LNCaP clone FGC (cell line): ENCODE data around the gene C11orf24.
A peak's percentile ranks its signal among the peaks of the same experiment; 100 is the strongest.

Experiments used
- DNase-seq: peaks from one replicate; pipeline ENCODE4 v3.0.0-alpha.2; 2011; ENCODE audit warnings: low read depth
- H3K4me3 ChIP-seq: 2 replicates; pipeline ENCODE4 v1.5.1; 2011; ENCODE audit warnings: mild to moderate bottlenecking, low read depth, low read length, control low read depth
- CTCF ChIP-seq: IDR thresholded peaks from 2 replicates; pipeline ENCODE4 v1.5.1; 2012; ENCODE audit warnings: mild to moderate bottlenecking; ENCODE audit not compliant: control insufficient read depth, insufficient read depth; ENCODE audit errors: extremely low read depth

C11orf24 gene

GRCh38 chr11:68271781-68272608, at the start of gene C11orf24:
Gene C11orf24 (minus strand): TSS chr11:68271973. CDS start chr11:68263767, 8,206 bp downstream.
- TF ChIP-seq CTCF = no peak
- peak; percentile 65 for DNase-seq
- H3K4me3 ChIP-seq = peak within 1 kb of the TSS; percentile 97

- no peak overlapping the region for H3K4me3 ChIP-seq
- TF ChIP-seq CTCF = no peak
- no peak for DNase-seq
Measured at GRCh38 chr11:68317147-68317785, 45.5 kb upstream of the C11orf24 start.

- no peak for DNase-seq
- H3K4me3 ChIP-seq = peak overlapping the region; percentile 74
- TF ChIP-seq CTCF = no peak
Measured at GRCh38 chr11:68315171-68315920, 43.6 kb upstream of the C11orf24 start.

DNA sequence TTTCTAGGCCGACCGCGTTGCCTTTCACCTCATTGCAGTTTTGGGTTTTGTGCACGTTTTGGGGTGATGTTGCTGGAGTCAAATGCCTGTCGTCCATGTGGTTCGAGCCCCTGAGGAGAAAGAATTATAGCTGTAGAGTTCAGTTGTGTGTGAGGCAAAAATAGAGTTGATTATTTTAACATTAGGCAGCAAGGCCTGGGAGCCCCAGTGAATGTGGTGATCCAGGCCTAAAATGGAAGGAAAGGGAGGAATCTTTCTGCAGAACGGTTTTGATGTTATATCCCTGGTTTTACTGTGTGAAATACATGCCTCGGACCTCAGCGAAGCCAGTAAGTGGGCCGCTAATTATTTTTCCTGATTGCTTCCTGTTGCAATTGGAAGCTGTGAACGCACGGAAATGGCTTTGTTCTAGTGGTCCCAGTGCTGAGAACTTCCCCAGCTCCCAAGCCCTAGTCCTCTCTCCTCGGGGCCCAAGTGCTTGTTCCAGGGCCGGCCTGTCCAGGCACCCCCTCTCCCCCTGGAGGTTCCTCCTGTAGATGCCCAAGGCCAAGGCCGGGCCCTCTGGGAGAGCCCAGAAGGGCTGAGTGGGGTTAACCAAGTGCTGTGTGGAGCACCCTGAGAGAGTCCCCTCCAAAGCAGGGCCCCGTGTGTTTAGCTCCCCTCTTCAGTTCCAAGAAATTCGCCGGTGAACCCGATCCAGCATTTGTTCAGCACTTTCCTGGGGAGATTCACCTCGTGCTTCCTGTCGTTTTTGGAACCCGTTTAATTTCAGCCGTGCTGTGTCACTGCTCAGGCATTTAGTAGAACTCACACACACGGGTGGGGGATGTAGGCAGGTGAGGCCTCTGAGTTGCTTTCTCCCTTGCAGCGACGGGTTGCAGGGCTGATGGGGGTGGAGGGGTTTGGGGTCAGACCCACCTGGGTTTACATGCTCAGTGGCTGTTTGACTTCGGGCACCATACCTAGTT, 42.7 kb upstream of the C11orf24 start:
- peak overlapping the region; percentile 74 for H3K4me3 ChIP-seq
- DNase-seq = no peak
- TF ChIP-seq CTCF = no peak

- no peak for TF ChIP-seq CTCF
- H3K4me3 ChIP-seq = peak overlapping the region; percentile 74
- DNase-seq = no peak
Measured at GRCh38 chr11:68313574-68314202, 41.9 kb upstream of the C11orf24 start.
